ENCODE results near the gene RNU4-1.

- TF ChIP-seq POLR2AphosphoS5 (IDR thresholded peaks at IDR 0.05; ENCODE audit: insufficient read depth, low read depth, low read length) = no peak
- TF ChIP-seq, protein P1, sequence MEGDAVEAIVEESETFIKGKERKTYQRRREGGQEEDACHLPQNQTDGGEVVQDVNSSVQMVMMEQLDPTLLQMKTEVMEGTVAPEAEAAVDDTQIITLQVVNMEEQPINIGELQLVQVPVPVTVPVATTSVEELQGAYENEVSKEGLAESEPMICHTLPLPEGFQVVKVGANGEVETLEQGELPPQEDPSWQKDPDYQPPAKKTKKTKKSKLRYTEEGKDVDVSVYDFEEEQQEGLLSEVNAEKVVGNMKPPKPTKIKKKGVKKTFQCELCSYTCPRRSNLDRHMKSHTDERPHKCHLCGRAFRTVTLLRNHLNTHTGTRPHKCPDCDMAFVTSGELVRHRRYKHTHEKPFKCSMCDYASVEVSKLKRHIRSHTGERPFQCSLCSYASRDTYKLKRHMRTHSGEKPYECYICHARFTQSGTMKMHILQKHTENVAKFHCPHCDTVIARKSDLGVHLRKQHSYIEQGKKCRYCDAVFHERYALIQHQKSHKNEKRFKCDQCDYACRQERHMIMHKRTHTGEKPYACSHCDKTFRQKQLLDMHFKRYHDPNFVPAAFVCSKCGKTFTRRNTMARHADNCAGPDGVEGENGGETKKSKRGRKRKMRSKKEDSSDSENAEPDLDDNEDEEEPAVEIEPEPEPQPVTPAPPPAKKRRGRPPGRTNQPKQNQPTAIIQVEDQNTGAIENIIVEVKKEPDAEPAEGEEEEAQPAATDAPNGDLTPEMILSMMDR (IDR thresholded peaks at IDR 0.05; ENCODE audit: extremely low read depth in 1 of 2, insufficient read depth in 1 of 2, low read depth in 1 of 2, low read length in 2 of 2) = no peak
Measured at GRCh38 chr12:120278137-120279069, 14.6 kb downstream of the RNU4-1 start.
